KBM-7 (cell line): ENCODE results near the gene INF2.
A peak's percentile ranks its signal among the peaks of the same experiment; 100 is the strongest.
"Not testable (repeated sequence)": the region's sequence is repeated elsewhere in the genome, so short reads cannot be mapped to it uniquely, and the experiment has no call there.

ENCODE experiments used
- DNase-seq: peaks from one replicate; pipeline ENCODE4 v3.0.0-alpha.2; 2015
- in situ Hi-C: fragments of 300-500 bp; cut with MboI; formaldehyde crosslinking; loops from 2 replicates; pipeline ENCODE4 v1.14.3; 2020; ENCODE audit warnings: low sequenced_read_pairs, low pct_unique_long_range_greater_than_20kb, mixed read lengths

The INF2 gene

DNA sequence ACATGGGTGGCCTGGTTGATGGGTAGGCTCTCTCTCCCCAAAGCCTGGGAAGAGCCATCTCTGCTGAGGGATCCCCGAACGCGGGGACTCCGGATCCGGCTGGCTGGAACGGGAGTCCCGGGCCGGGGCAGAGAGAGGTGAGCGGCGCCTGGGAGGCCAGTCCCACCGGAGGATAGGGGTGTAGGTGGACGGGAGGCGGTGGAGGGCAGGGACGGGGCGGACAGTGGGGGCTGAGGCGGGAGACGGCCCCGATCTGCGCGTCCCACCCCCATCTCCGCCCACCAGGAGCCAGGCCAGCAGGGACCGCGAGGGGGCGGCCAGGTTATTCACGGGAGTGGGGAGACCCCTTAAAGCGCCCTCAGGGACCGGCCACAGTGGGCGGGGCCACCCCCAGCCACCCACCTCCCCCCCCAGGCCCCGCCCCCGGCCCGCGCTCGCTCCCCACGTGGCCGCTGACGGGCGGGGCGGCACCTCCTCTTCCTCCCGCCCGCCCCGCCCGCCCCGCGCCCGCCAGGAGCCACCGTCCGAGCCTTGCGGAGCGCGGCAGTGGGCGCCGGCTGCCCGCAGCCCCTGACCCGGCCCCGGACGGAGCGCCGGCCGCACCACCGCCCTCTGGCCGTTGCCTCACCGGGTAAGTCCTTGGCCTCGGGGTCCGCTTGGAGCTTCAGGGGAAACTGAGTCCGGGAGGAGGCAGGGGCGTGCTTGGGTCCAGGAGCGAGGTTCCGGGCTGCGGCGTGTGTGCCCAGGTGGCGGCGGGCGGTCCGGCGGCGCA, at the start of gene INF2:
TSS of gene INF2 (plus strand) at position 510 of the 772 bp plus-strand sequence. CDS start 11,748 bp downstream, outside the sequence.
- no peak for DNase-seq
- in situ Hi-C loops: no loop called here

DNA sequence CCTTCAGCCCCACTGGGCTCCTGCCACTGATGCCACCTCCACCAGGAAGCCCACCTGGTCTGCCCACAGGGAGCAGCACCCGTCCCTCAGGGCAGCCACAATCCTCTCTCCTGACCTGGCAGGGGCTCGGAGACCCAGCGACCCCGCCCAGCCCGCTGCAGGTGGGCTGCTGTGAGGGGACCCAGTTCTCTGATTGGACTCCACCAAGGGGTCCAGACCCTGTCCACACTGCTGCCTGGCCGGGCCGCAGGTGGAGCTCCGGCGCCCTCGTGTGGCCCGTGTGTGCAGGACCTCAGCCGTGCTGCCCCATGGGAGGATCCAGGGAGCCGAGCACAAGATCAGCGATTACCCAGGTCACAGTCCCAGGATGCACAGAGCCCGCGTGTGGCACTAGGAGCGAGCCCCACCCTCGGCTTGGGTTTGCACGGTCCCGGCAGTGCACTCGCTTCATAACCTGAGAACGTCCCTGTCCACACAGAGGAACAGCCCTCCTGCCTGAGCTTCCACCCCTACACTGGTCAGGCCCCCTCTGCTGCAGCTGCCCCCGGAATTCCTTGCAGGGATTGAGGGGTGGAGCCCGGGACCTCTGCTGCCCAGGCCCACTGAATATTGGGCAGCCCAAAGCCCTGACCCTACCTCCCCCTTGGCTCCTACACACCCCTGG, 49.4 kb upstream of the INF2 start:
- DNase-seq: peak; percentile 71
- in situ Hi-C loops: no loop called here

DNA sequence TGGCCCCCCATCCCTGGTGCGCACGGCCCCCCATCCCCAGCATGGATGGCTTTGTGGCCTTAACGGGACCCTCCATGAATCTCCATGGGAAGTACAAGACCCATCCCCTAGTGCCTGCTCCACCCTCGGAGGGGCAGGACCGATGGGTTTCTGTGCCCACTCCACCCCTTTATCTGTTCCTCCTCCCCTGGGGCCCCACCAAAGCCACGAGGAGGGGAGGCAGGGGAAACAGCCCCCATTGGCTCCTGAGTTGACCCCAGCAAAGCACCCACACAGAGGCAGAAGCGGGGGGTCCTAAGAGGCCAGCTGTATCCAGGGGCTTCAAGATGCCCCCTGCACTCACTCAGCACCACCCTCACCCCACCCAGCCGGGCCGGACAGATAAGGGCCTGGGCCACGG, 48.7 kb upstream of the INF2 start:
- in situ Hi-C loops: no loop called here
- no peak for DNase-seq

DNA sequence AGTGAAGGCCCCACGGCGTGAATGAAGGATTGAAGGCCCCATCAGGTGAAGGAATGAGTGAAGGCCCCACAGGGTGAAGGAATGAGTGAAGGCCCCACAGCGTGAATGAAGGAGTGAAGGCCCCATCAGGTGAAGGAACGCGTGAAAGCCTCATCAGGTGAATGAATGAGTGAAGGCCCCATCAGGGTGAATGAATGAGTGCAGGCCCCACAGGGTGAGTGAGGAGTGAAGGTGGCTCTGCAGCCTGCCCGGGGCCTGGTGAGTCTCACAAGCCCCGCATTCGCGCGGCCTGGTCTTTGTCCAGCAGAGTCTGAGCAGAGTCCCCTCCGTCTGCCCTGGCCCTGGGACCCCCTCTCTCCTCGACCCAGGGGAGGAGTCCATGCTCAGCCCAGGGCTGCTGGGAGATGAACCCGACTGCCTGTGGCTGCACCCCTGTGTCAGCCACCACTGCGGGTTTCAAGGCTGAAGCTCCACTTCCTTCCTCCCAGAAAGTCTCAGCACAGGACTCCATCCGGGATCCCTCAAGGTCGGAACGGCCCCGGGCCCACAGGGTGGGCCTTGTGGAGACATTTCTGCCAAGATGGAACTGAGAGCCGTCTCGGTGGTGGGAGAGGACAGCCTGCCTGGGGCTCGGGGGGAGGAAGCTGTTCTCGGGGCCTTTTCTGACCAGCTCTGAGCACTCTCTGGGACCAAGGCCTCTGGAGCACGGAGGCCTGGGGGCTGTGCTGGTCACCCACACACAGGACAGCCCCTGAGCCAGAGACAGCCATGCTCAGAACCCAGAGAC, 47.5 kb upstream of the INF2 start:
- in situ Hi-C loops: no loop called here
- DNase-seq: no peak

DNA sequence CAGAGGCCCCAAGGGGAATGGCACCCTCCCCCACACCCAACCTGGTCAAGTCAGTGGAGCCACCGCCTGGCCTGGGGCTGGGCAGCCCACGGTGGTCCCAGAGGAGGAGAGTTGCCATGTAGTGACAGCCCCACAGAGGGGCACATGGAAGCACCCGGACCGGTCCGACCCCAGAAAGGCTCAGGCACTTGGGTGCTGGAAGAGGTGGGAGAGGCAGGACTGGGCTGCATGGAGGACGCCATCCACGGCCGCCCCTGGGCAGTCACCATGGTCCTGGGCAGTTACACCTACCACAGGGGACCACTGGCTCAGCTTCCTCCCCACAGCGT, 46.9 kb upstream of the INF2 start:
- in situ Hi-C loops: no loop called here
- DNase-seq: no peak

DNA sequence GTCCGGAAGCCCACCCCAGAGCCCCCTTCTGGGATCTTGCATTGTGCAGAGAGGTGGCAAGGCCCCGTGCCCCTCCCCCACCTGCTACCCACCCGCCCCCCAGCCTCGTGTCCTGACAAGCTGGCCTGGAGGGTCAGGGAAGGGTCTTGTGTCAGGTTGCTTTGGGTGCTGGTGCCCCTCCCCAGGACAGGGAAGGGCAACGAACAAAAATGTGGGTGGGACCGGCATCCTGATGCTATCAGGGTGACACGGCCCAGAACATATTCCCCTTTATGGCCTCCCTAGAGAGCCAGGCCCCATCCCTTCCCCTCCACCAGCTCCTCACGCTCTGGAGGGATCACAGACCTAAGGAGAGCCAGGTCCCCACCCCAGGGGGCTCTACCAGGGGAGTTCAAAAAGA, 46.1 kb upstream of the INF2 start:
- in situ Hi-C loops: no loop called here
- DNase-seq: no peak

DNA sequence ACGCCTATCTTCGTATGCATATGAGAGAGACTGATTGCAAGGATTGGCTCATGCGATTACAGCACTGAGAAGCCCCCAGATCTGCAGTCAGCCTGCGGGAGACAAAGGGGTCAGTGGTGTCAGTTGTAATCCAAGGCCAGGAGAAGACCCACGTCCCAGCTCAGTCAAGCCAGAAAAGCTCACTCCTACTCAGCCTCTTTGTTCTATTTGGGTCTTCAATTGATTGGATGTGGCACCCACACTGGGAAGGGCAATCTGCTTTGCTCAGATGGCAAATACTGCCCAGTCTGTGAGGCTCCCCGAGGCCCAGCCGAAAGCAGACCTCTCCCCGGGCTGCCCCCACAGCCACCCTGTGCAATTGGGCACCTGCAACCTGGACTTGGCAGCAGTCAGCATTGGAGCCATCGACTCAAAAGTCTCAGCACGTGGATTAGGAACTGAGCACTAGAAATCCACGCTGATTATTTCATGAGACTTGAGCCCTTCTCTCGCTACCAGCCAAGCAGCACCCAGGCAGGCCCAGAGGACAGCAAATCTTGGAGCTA, 45.3 kb upstream of the INF2 start:
- in situ Hi-C loops: no loop called here
- DNase-seq: no peak

DNA sequence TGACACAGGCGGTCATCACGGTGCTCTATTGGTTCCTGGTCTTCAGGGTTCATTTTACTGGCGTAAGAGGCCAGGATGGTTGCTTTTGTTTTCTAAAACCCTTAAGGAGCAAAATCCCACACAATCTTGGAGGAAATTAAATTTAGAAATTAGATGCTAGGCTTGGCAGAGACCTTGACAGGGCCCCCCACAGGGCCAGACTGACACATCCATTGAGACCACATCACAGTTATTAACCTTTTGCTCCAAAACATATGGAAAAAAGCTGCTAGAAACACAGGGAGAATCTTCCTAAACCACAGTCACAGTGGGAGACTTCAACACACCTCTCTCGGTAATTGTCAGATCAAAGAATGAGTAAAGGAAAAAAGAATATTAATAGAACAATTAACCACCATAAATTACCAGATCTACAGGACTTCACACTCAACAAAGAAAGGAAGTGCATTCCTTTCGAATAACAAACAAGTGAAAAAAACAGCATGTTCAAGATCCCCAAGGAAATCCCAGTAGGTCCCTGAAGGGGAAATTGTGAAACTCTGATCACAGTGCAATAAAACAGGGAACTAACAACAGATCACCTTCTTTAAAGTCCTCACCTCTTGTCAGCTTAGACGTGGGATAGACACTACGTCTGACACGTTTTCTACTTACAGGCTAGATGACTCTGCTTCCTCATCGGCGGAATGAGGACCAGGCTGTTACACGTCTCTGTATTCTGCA, 44.6 kb upstream of the INF2 start:
- in situ Hi-C loops: no loop called here
- DNase-seq: no peak

DNA sequence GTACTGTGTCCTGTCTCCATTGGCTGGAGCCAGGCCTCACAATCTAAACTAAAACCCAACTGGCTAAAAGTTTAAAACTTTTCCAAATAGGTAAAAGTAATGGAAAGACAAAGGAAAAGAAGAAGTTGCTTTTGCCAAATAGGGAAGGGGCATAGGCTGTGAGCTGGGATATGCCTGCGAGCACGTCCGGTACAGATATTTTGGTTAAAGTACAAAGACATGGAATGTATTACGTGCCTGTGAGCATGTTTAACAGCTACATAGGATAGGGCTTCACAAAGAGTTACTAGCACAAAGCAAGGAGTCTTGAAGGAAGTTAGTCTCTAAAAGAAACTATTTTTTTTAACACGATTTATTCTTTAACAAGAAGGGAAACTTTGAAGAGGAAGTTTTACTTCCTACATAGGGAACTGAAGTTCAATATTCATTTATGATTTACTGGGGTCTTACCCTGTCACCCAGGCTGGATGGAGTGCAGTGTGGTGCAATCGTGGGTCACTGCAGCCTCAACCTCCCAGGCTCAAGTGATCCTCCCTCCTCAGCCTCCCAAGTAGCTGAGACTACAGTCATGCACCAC, 41.9 kb upstream of the INF2 start:
- DNase-seq: no peak
- in situ Hi-C loops: no loop called here

DNA sequence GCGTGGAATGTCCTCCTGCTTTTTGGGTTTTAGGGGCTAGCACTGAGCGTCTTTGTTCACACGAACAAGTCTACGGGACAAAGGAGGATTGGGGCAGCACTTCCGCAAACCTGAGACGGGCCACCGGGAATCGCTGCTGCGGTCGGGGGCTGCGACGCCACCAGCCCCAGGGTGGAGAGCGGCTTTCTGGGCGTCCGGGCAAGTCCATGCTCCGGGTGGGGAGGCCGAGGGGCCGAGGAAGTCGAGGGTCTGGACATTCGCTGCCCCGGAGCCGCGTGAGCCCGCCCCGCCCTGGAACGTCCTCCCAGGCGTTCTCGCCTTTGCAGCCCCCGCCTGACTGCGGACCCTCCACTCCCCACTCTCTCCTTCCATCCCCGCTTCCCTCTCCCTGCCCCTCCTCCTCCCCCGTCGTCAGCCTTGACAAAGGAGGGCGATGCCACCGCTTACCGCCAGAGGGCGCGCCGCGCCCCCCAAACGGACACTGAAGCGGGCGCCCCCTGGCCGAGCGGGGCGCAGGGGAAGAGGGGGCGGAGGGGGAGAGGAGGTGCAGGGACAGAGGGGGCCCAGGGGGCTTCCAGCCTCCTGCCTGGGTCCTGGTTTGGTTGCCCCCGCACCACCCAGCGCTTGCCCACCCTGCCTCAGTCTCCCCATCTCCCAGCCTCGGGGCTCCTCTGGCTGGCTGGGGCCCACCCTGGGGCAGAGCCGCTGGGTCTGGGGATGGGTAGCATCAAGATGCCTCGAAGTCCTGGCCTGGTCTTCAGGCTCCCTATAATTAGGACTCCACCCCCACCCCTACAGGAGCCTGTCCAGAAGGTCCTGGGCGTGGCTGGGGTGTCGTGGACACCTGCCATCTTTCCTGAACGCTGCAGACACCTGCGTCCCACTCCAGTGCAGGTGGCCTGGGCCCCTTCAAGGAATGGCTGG, 39.1 kb upstream of the INF2 start:
- in situ Hi-C loops: no loop called here
- peak; percentile 82 for DNase-seq

DNA sequence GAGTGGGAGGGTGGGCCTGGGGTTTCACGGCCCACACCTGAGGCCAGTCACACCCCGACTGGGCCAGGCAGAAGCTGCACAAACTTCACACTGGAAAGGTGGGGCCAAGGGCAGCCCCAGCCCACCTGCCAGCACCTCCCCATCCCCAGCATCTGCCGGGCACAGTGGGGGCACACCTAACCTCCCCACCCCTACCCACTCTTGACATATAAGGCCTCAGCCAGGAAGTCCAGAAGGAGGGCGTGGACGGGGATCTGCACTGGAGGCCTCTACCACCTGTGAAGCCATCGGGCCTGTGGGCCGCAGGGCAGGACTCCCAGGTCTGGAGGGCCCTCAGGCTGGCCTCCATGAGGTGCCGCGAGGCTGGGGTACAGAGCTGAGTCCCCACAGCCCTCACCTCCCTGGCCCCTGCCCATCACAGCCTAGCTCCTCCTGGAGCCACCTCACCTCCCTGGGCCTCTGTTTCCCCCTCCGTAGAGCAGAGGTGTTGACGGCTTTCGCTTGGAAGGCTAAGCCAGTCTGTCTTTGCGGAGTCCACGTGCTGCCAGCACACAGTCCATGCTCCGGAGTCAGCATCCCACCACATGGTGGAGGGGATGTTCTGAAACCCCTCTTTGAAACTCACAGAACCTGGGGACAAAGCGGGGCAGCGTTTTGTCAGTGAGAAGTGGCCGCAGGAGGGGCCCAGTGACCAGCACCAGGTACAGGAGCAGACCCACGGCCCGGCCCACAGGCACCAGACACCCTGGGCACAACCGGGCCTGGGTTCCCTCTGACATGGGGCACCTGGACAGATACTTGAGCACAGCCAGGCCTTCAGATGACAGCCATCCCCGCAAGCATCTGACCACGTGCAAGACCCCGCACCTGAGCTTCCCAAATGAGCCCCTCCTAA, 38.2 kb upstream of the INF2 start:
- DNase-seq: no peak
- in situ Hi-C loops: no loop called here

DNA sequence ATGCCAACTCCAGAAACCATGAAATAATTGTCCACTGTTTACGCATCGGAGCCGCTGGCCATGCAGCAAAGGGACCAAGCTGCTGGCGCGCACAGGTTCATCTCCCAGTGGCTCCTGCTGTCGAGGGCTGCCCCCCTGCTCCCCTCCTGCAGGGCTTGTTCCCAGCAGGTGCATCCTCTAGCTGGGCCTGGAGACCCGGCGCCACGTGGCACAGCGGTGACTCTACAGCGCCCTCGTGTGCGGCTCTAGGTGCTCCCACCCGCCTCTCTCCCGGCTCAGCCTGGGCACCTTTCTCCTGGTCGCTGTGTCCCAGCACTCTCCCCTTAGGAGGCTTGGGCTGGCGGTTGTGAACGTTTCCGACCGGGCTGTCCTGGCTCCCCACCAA, 37.5 kb upstream of the INF2 start:
- in situ Hi-C loops: no loop called here
- no peak for DNase-seq

DNA sequence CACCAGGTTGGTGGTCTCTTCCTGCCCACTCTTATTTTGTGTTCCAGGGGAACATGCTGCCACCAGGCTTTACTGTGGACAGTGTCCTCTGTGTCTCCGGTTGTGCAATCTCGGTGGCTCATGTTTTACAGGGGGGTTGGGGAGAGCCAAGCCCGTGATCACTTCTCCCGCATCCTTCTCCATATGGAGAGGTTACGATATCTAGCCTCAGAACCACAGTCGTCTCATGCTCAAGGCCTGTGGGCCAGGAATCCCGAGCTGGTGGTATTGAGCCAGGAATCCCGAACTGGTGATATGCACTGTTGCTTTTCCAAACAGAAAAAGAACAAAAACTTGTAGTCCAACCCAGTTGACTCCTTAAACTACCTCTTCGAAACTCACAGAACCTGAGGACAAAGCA, 37.0 kb upstream of the INF2 start:
- in situ Hi-C loops: no loop called here
- DNase-seq: no peak

DNA sequence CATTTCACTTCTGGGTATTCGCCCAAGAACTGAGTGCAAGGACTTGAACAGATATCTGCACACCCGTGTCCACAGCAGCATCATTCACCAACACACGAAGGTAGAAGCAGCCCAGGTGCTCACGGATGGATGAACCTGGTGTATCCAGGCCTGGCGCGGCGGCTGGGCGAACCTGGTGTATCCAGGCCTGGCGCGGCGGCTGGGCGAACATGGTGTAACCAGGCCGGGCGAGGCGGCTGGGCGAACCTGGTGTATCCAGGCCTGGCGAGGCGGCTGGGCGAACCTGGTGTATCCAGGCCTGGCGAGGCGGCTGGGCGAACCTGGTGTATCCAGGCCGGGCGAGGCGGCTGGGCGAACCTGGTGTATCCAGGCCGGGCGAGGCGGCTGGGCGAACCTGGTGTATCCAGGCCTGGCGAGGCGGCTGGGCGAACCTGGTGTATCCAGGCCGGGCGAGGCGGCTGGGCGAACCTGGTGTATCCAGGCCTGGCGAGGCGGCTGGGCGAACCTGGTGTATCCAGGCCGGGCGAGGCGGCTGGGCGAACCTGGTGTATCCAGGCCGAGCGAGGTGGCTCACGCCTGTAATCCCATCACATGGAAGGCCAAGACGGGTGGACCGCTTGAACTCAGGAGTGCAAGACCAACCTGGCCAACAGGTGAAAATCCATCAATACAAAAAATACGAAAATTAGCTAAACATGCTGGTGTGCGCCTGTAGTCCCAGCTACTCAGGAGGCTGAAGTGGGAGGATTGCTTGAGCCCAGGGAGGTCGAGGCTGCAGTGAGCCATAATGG, 36.1 kb upstream of the INF2 start:
- DNase-seq, in situ Hi-C loops: not testable (repeated sequence)

DNA sequence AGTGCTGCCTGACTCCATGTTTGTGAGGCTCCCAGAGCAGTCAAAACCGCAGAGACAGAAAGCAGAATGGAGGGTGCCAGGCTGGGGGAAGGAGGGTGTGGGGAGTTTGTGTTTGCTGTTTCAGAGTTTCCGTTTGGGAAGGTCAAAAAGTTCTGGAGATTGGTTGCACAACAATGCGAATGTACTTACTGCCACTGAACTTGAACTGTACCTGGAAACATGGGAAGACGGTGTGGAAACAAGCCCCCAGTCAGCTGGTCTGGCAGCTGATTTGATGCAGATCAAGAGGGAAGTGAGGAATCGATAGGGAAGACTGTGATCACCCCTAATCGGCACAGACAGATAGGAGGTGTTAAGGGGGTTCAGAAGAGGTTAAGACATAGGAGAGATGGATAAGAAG, 35.3 kb upstream of the INF2 start:
- in situ Hi-C loops: no loop called here
- DNase-seq: no peak

DNA sequence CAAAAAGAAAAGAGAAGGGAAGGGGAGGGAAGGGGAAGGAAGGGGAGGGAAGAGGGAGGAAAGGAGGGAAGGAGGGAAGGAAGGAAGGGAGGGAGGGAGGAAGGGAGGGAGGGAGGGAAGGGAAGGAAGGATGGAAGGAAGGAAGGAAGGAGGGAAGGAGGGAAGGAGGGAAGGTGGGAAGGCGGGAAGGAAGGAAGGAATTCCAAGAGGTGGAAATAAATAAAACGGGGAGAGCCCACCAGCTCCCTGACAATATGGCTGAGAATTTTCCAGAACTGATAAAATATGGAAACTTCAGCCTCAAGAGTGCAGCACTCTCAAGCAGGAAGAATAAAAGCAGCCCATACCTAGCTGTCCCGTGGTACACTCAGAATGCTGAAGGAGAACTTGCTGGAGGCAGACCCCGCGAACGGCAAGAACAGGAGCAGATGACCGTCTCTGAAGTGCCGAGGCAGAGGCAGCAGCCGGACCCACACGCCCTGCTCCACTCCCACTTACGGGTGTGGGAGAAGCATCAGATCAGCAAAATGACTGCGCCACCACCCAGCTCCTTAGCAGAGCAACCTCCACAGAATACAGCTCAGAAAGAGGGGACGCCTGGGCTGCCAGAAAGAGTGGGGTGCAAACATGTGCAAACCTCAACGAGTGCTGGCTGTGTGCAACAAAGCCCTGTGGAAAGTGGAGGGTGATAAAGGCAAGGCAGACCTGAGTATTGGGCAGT, 34.1 kb upstream of the INF2 start:
- no peak for DNase-seq
- in situ Hi-C loops: no loop called here
